HepG2 (cell line): ENCODE data around the gene RSPRY1. TPM values are rescaled to one million over a fixed set of nuclear protein-coding genes. Genes with fewer than 3 reads are reported as not detected.

ENCODE experiments used
- ARNTL ChIP-seq: sonication (generic); formaldehyde crosslinking; IDR thresholded peaks from 2 replicates; pipeline ENCODE4 v1.4.0; 2020; ENCODE audit warnings: mild to moderate bottlenecking, missing genetic modification reagents
- ATF4 ChIP-seq, 2 experiments: fragments of 450-650 bp in 1 of 2; sonication (generic) in 1 of 2; formaldehyde crosslinking; IDR thresholded peaks; 2 replicates each; pipeline versions ENCODE4 v1.5.0 to v1.8.0; 2020 to 2022; ENCODE audit warnings: mild to moderate bottlenecking in 1 of 2, missing genetic modification reagents in 1 of 2
- CBX1 ChIP-seq: IDR thresholded peaks from one replicate; pipeline ENCODE4 v1.6.1; 2016; ENCODE audit warnings: antibody characterized with exemption, low read depth
- GFI1 ChIP-seq: sonication (generic); formaldehyde crosslinking; IDR thresholded peaks from 2 replicates; pipeline ENCODE4 v1.5.0; 2020; ENCODE audit warnings: missing genetic modification reagents, mild to moderate bottlenecking, borderline replicate concordance
- HMGXB3 ChIP-seq: sonication (generic); formaldehyde crosslinking; IDR thresholded peaks from 2 replicates; pipeline ENCODE4 v1.4.0; 2020; ENCODE audit warnings: missing genetic modification reagents, borderline replicate concordance
- KDM5A ChIP-seq: fragments of 200-600 bp; sonication (generic); IDR thresholded peaks from 2 replicates; pipeline ENCODE4 v1.7.0; 2018; ENCODE audit warnings: antibody characterized with exemption, mild to moderate bottlenecking, low read length, borderline replicate concordance
- MTF2 ChIP-seq: sonication (generic); formaldehyde crosslinking; IDR thresholded peaks from 2 replicates; pipeline ENCODE4 v1.5.0; 2020; ENCODE audit warnings: missing genetic modification reagents, borderline replicate concordance
- NFIC ChIP-seq: IDR thresholded peaks from 2 replicates; pipeline ENCODE4 v1.6.1; 2012; ENCODE audit warnings: mild to moderate bottlenecking, low read length, inconsistent platforms
- RFX1 ChIP-seq: fragments of 450-650 bp; IDR thresholded peaks from 2 replicates; pipeline ENCODE4 v1.6.1; 2017
- ZHX2 ChIP-seq, 2 experiments: sonication (generic) in 1 of 2; formaldehyde crosslinking in 1 of 2; IDR thresholded peaks; 2 replicates each; pipeline versions ENCODE4 v1.6.1 to v1.9.0; 2014 to 2022; ENCODE audit warnings: antibody characterized with exemption in 1 of 2, borderline replicate concordance in 1 of 2, inconsistent platforms in 1 of 2, low read depth in 1 of 2, missing genetic modification reagents in 1 of 2
- ZMAT3 ChIP-seq: sonication (generic); formaldehyde crosslinking; conservative IDR thresholded peaks from 2 replicates; pipeline ENCODE4 v1.7.0; 2021; ENCODE audit warnings: missing genetic modification reagents
- ZNF143 ChIP-seq: sonication (generic); formaldehyde crosslinking; IDR thresholded peaks from 2 replicates; pipeline ENCODE4 v1.4.0; 2020; ENCODE audit warnings: missing genetic modification reagents
- ZNF205 ChIP-seq: IDR thresholded peaks from 2 replicates; pipeline ENCODE4 v1.6.1; 2018; ENCODE audit warnings: missing biosample characterization, missing genetic modification reagents
- ZNF253 ChIP-seq: sonication (generic); formaldehyde crosslinking; IDR thresholded peaks from 2 replicates; pipeline ENCODE4 v1.8.0; 2022; ENCODE audit warnings: mild to moderate bottlenecking, missing genetic modification reagents, borderline replicate concordance
- ZNF274 ChIP-seq: sonication (generic); formaldehyde crosslinking; IDR thresholded peaks from 2 replicates; pipeline ENCODE4 v1.5.1; 2020; ENCODE audit warnings: mild to moderate bottlenecking, missing genetic modification reagents
- ZNF563 ChIP-seq: sonication (generic); formaldehyde crosslinking; IDR thresholded peaks from 2 replicates; pipeline ENCODE4 v1.8.0; 2022; ENCODE audit warnings: mild to moderate bottlenecking, moderate library complexity, missing genetic modification reagents
- ZNF782 ChIP-seq: sonication (generic); formaldehyde crosslinking; IDR thresholded peaks from 2 replicates; pipeline ENCODE4 v1.4.0; 2020; ENCODE audit warnings: missing genetic modification reagents, mild to moderate bottlenecking, borderline replicate concordance
- polyA plus RNA-seq, 8 experiments: library from polyadenylated mRNA; depleted of rRNA in 3 of 8; stranded (reverse) in 7 of 8; unstranded in 1 of 8; fragments of >200 nt; fragmentation: Illumina TruSeq in 4 of 8; extraction: Trizol in 4 of 8; gene quantifications; 2 replicates each; pipeline versions ENCODE4 v1.2.1 to v1.2.3, GENCODE V29; 2011 to 2016; ENCODE audit warnings: low read depth in 4 of 8, missing spikeins in 1 of 8, mixed read lengths in 1 of 8; ENCODE audit not compliant: insufficient read depth in 1 of 8
- total RNA-seq, 5 experiments: library from RNA; depleted of rRNA; stranded (reverse); fragments of >200 nt; fragmentation: Illumina TruSeq; extraction: Trizol; gene quantifications; 2 replicates each; pipeline ENCODE4 v1.2.3, GENCODE V29; 2016; ENCODE audit warnings: low read depth in 1 of 5

Gene RSPRY1
- total and polyA plus RNA-seq, 2 of the 13 experiments (the other 11 are each of a cell fraction or from before 2014, with no cell fraction given) = 53.4 to 61.0 TPM

GRCh38 chr16:57284209-57284951 is 98.3 kb downstream of the RSPRY1 start, which contains the start of gene PLLP (continued):
- no peak; the same call in 1 of the 2 replicates for TF ChIP-seq ZHX2 (IDR thresholded peaks at IDR 0.05; ENCODE audit: low read depth)
- TF ChIP-seq ZHX2 (CRISPR knock-in tag; IDR thresholded peaks at IDR 0.05; ENCODE audit: borderline replicate concordance) = peak; percentile 98
- TF ChIP-seq ATF4 (CRISPR knock-in tag; IDR thresholded peaks at IDR 0.05) = peak in 1 of 2 experiments; percentile 60; a peak in 2 of 4 replicates
- TF ChIP-seq ARNTL = peak; percentile 70
- peak; percentile 98 for TF ChIP-seq ZMAT3 (CRISPR knock-in tag)
- no peak for TF ChIP-seq NFIC
- peak; percentile 88 for TF ChIP-seq ZNF253 (CRISPR knock-in tag)
- peak; percentile 89 for TF ChIP-seq GFI1 (CRISPR knock-in tag)
- 0 out of 2 replicates have a peak, but pooled peaks have one; percentile 33 for TF ChIP-seq KDM5A
- peak; percentile 50; the same call in 1 of the 2 replicates for TF ChIP-seq ZNF143 (CRISPR knock-in tag)
- TF ChIP-seq RFX1 = no peak
- TF ChIP-seq ZNF274 (CRISPR knock-in tag) = peak; percentile 99
- peak; percentile 96; the same call in 1 of the 2 replicates for TF ChIP-seq ZNF782 (CRISPR knock-in tag)
- peak; percentile 77 for TF ChIP-seq ZNF205 (CRISPR knock-in tag)
- peak; percentile 65; the same call in 1 of the 2 replicates for TF ChIP-seq MTF2 (CRISPR knock-in tag)
- TF ChIP-seq ZNF563 (CRISPR knock-in tag) = peak; percentile 99
- no peak for TF ChIP-seq CBX1
- 0 out of 2 replicates have a peak, but pooled peaks have one; percentile 52 for TF ChIP-seq HMGXB3 (CRISPR knock-in tag)
